H1 (cell line): Measurements from ENCODE around the gene FAM25A. TPM values are rescaled to one million over a fixed set of nuclear protein-coding genes. Genes with fewer than 3 reads are reported as not detected.
"Not testable (repeated sequence)": the region's sequence is repeated elsewhere in the genome, so short reads cannot be mapped to it uniquely, and the experiment has no call there.

Experiments used
- CTCF ChIA-PET: fragments of 300-600 bp; sonication (Branson Sonifier 250); formaldehyde crosslinking; loops from one replicate; lab custom pipeline; 2021; ENCODE audit not compliant: partially characterized antibody; lab: Charles Lee
- POLR2A ChIA-PET: fragments of 300-600 bp; sonication (Branson Sonifier 250); formaldehyde crosslinking; loops from one replicate; lab custom pipeline; 2021; ENCODE audit warnings: inconsistent platforms; ENCODE audit not compliant: partially characterized antibody; lab: Charles Lee
- DNase-seq, 2 experiments: peaks; one replicate each; pipeline versions ENCODE4 v3.0.0 to v3.0.0-alpha.2; 2010 to 2022; ENCODE audit warnings: low spot score in 2 of 2, low read depth in 1 of 2, mixed read lengths in 1 of 2
- FAIRE-seq: peaks from 2 replicates; lab custom pipeline; 2011; peaks lifted over from hg19 to GRCh38; lab: Jason Lieb, UNC
- H2AFZ ChIP-seq: 2 replicates; pipeline ENCODE4 v1.8.1; 2012; ENCODE audit warnings: low read length, inconsistent platforms
- H2AK5ac ChIP-seq: 2 replicates; pipeline ENCODE4 v1.6.1; 2013; ENCODE audit warnings: low read depth, low read length
- H2BK120ac ChIP-seq: replicated peaks from 2 replicates; pipeline ENCODE3; 2013; ENCODE audit warnings: low read depth, low read length, inconsistent platforms
- H2BK12ac ChIP-seq: 2 replicates; pipeline ENCODE4 v1.6.1; 2013; ENCODE audit warnings: low read depth, low read length
- H2BK15ac ChIP-seq: 2 replicates; pipeline ENCODE4 v1.6.1; 2013; ENCODE audit warnings: low read length
- H2BK20ac ChIP-seq: 2 replicates; pipeline ENCODE4 v1.6.1; 2013; ENCODE audit warnings: low read length
- H2BK5ac ChIP-seq: 2 replicates; pipeline ENCODE4 v1.6.1; 2013; ENCODE audit warnings: low read depth, low read length
- H3K14ac ChIP-seq: 2 replicates; pipeline ENCODE4 v1.6.1; 2013; ENCODE audit warnings: inconsistent platforms; ENCODE audit not compliant: insufficient read length
- H3K18ac ChIP-seq: 2 replicates; pipeline ENCODE4 v1.6.1; 2013; ENCODE audit warnings: low read length; ENCODE audit errors: extremely low read depth
- H3K23ac ChIP-seq: 2 replicates; pipeline ENCODE4 v1.6.1; 2013; ENCODE audit warnings: inconsistent platforms; ENCODE audit not compliant: insufficient read length
- H3K23me2 ChIP-seq: 2 replicates; pipeline ENCODE4 v1.6.1; 2013; ENCODE audit warnings: low read depth, low read length
- H3K27ac ChIP-seq: 2 replicates; pipeline ENCODE4 v1.6.1; 2011; ENCODE audit warnings: low read depth, low read length, inconsistent platforms
- H3K27me3 ChIP-seq, 4 experiments: replicated peaks in 1 of 4; 1 replicate in 1 of 4; 2 replicates in 3 of 4; pipeline versions ENCODE4 v1.6.1 to v1.8.1; 2011 to 2013; ENCODE audit warnings: low read length in 3 of 4, mild to moderate bottlenecking in 3 of 4, inconsistent platforms in 2 of 4, mixed read lengths in 2 of 4, moderate library complexity in 1 of 4; ENCODE audit not compliant: control insufficient read depth in 3 of 4, insufficient read depth in 3 of 4; ENCODE audit errors: extremely low read depth in 1 of 4
- H3K36me3 ChIP-seq, 4 experiments: 2 replicates each; pipeline versions ENCODE4 v1.6.1 to v1.8.1; 2011 to 2013; ENCODE audit warnings: mild to moderate bottlenecking in 4 of 4, low read length in 3 of 4, moderate library complexity in 2 of 4, control low read depth in 1 of 4, inconsistent platforms in 1 of 4; ENCODE audit not compliant: insufficient read depth in 4 of 4, control insufficient read depth in 2 of 4
- H3K4ac ChIP-seq: replicated peaks from 2 replicates; pipeline ENCODE3; 2013; ENCODE audit warnings: low read length, low read depth, mixed read lengths, inconsistent platforms; ENCODE audit not compliant: insufficient read length
- H3K4me1 ChIP-seq, 4 experiments: replicated peaks in 1 of 4; 1 replicate in 1 of 4; 2 replicates in 3 of 4; pipeline versions ENCODE4 v1.6.1 to v1.8.1; 2011 to 2013; ENCODE audit warnings: low read length in 3 of 4, inconsistent platforms in 2 of 4, mixed read lengths in 1 of 4; ENCODE audit not compliant: insufficient read depth in 4 of 4, control insufficient read depth in 3 of 4
- H3K4me2 ChIP-seq, 2 experiments: 2 replicates each; pipeline versions ENCODE4 v1.6.1 to v1.8.1; 2011 to 2013; ENCODE audit warnings: low read depth in 2 of 2, low read length in 2 of 2, control low read depth in 1 of 2, inconsistent platforms in 1 of 2, mild to moderate bottlenecking in 1 of 2; ENCODE audit not compliant: insufficient read depth in 1 of 2
- H3K4me3 ChIP-seq, 4 experiments: fragments of 200-600, 300-600 bp in 1 of 4; sonication (generic), shearing (Covaris generic), sonication (Bioruptor Twin) in 1 of 4; 2 replicates each; pipeline versions ENCODE4 v1.5.1 to v1.8.1; 2011 to 2016; ENCODE audit warnings: low read length in 4 of 4, low read depth in 3 of 4, control low read depth in 2 of 4, inconsistent platforms in 2 of 4, mild to moderate bottlenecking in 2 of 4, mixed read lengths in 1 of 4, moderate library complexity in 1 of 4; ENCODE audit not compliant: insufficient read depth in 2 of 4; ENCODE audit errors: extremely low read depth in 1 of 4
- H3K56ac ChIP-seq: replicated peaks from 2 replicates; pipeline ENCODE3; 2013; ENCODE audit warnings: low read depth, mild to moderate bottlenecking, mixed read lengths, low read length, inconsistent platforms; ENCODE audit not compliant: insufficient read length
- H3K79me1 ChIP-seq: 2 replicates; pipeline ENCODE4 v1.6.1; 2013; ENCODE audit warnings: low read depth, low read length, control low read depth
- H3K79me2 ChIP-seq, 2 experiments: 2 replicates each; pipeline versions ENCODE4 v1.6.1 to v1.8.1; 2012 to 2013; ENCODE audit warnings: low read length in 2 of 2, mild to moderate bottlenecking in 2 of 2, inconsistent platforms in 1 of 2; ENCODE audit not compliant: insufficient read depth in 2 of 2, control insufficient read depth in 1 of 2
- H3K9ac ChIP-seq, 4 experiments: replicated peaks in 1 of 4; 1 replicate in 1 of 4; 2 replicates in 3 of 4; pipeline versions ENCODE4 v1.6.1 to v1.8.1; 2011 to 2013; ENCODE audit warnings: low read depth in 3 of 4, low read length in 3 of 4, control low read depth in 2 of 4, mild to moderate bottlenecking in 2 of 4, moderate library complexity in 2 of 4, inconsistent platforms in 1 of 4; ENCODE audit errors: extremely low read depth in 1 of 4
- H3K9me3 ChIP-seq, 2 experiments: 2 replicates each; pipeline versions ENCODE4 v1.6.1 to v1.8.1; 2012 to 2013; ENCODE audit warnings: mild to moderate bottlenecking in 2 of 2, moderate library complexity in 2 of 2, control low read depth in 1 of 2, inconsistent platforms in 1 of 2, low read depth in 1 of 2, low read length in 1 of 2, mixed read lengths in 1 of 2; ENCODE audit not compliant: insufficient read depth in 2 of 2
- H4K20me1 ChIP-seq, 2 experiments: replicated peaks in 1 of 2; 2 replicates each; pipeline versions ENCODE3 to v1.8.1; 2011 to 2013; ENCODE audit warnings: inconsistent platforms in 2 of 2, low read length in 2 of 2, mild to moderate bottlenecking in 1 of 2; ENCODE audit not compliant: insufficient read depth in 2 of 2, control insufficient read depth in 1 of 2
- H4K5ac ChIP-seq: 2 replicates; pipeline ENCODE4 v1.6.1; 2013; ENCODE audit warnings: low read length, low read depth, mixed read lengths, inconsistent platforms; ENCODE audit not compliant: insufficient read length
- H4K8ac ChIP-seq: 2 replicates; pipeline ENCODE4 v1.8.0; 2013; ENCODE audit warnings: mild to moderate bottlenecking, moderate library complexity, low read length, inconsistent platforms; ENCODE audit not compliant: insufficient read depth; ENCODE audit errors: extremely low read depth
- H4K91ac ChIP-seq: replicated peaks from 2 replicates; pipeline ENCODE3; 2013; ENCODE audit warnings: low read length, mixed read lengths, inconsistent platforms; ENCODE audit not compliant: insufficient read length
- WGBS, 2 experiments: shearing (Covaris generic) in 1 of 2; methylation state at CpG; one replicate each; pipeline versions ENCODE4 v1.1.6 to v1.1.7; 2013 to 2015; ENCODE audit warnings: low lambda C conversion rate in 2 of 2, mixed read lengths in 2 of 2, inconsistent platforms in 1 of 2, low coverage in 1 of 2, missing lambda C conversion rate in 1 of 2; ENCODE audit not compliant: insufficient replicate concordance in 2 of 2, insufficient coverage in 1 of 2, insufficient read length in 1 of 2; ENCODE audit errors: extremely low coverage in 1 of 2, missing lambda C conversion rate in 1 of 2; 5-methylcytosine and 5-hydroxymethylcytosine counted together
- long read RNA-seq, 2 experiments: library from RNA in 1 of 2; library from capped mRNA in 1 of 2; stranded (forward); transcript quantifications; one replicate each; pipeline ENCODE4 v2.0.0, GENCODE V29; 2021; ENCODE audit warnings: inconsistent platforms in 1 of 2
- polyA minus RNA-seq, 3 experiments: library from RNA; depleted of rRNA, polyadenylated mRNA; stranded (reverse); fragments of >200 nt; gene quantifications; 1 replicate in 2 of 3; 2 replicates in 1 of 3; pipeline ENCODE4 v1.2.3, GENCODE V29; 2011
- polyA plus RNA-seq, 7 experiments: library from polyadenylated mRNA; depleted of rRNA in 3 of 7; stranded (reverse) in 5 of 7; unstranded in 2 of 7; fragments of >200 nt in 5 of 7; fragments of 200-250 nt in 2 of 7; gene quantifications; 1 replicate in 5 of 7; 2 replicates in 1 of 7; 4 replicates in 1 of 7; pipeline versions ENCODE4 v1.2.1 to v1.2.3, GENCODE V29; 2011 to 2013; ENCODE audit warnings: missing spikeins in 2 of 7, mixed read lengths in 2 of 7
- total RNA-seq: library from RNA; stranded (reverse); fragmentation: NEBNext Ultra II Directional; extraction: Animal tissue kit (Norgen Biotek cat#: 25700); gene quantifications from 2 replicates; pipeline ENCODE4 v1.2.1, GENCODE V29; 2021

Gene FAM25A
- total RNA-seq = not detected in 2 replicates
- not detected in 2 replicates for polyA plus RNA-seq (2011; rRNA removed)
- polyA plus RNA-seq (2011; cell fraction: cytosol; rRNA removed) = not detected
- not detected for polyA plus RNA-seq (2011; cell fraction: nucleus; rRNA removed)
- polyA plus RNA-seq (2012, experiment 1 of 2) = not detected in 4 replicates
- polyA plus RNA-seq (2012, experiment 2 of 2) = not detected
- polyA plus RNA-seq (2013, experiment 1 of 2) = not detected
- not detected for polyA plus RNA-seq (2013, experiment 2 of 2)
- polyA minus RNA-seq (2011; rRNA and poly(A)+ RNA removed) = not detected in 2 replicates
- not detected for polyA minus RNA-seq (2011; cell fraction: cytosol; rRNA and poly(A)+ RNA removed)
- polyA minus RNA-seq (2011; cell fraction: nucleus; rRNA and poly(A)+ RNA removed) = not detected
- long read RNA-seq, experiment 1 = 0 reads
- long read RNA-seq, experiment 2 = 0 reads

GRCh38 chr10:87020056-87020455 is at the start of gene FAM25A:
Gene FAM25A, plus strand, starts transcription at chr10:87020294. Its CDS starts 31 bp downstream, at chr10:87020325.
- H3K36me3 ChIP-seq, H4K5ac ChIP-seq, H3K27me3 ChIP-seq, H3K9ac ChIP-seq, H4K91ac ChIP-seq, H3K4me3 ChIP-seq, H3K14ac ChIP-seq, H4K8ac ChIP-seq, H3K23me2 ChIP-seq, H2AK5ac ChIP-seq, CTCF ChIA-PET, H3K4me1 ChIP-seq, H3K23ac ChIP-seq, H3K4me2 ChIP-seq, DNase-seq, H2AFZ ChIP-seq, H2BK12ac ChIP-seq, H3K56ac ChIP-seq, POLR2A ChIA-PET, H3K18ac ChIP-seq, H2BK120ac ChIP-seq, FAIRE-seq, H2BK5ac ChIP-seq, H2BK20ac ChIP-seq, H3K79me1 ChIP-seq, H3K27ac ChIP-seq, H4K20me1 ChIP-seq, H2BK15ac ChIP-seq, H3K79me2 ChIP-seq, H3K9me3 ChIP-seq, H3K4ac ChIP-seq: not testable (repeated sequence)
- WGBS, 2 experiments = 90% methylated on average over 8 of the region's 9 CpGs; no CpG with 5 or more reads in 1 of the 2 experiments
